Skeletal muscle cell (primary cell): ENCODE measurements around the gene KCNE1.
"Not testable (repeated sequence)": the region's sequence is repeated elsewhere in the genome, so short reads cannot be mapped to it uniquely, and the experiment has no call there.

ENCODE experiments used
- DNase-seq: peaks from one replicate; pipeline ENCODE4 v3.0.0-alpha.2; 2010; ENCODE audit warnings: low read depth
- H3K4me3 ChIP-seq: 2 replicates; pipeline ENCODE4 v1.5.1; 2011; ENCODE audit warnings: low read depth, mild to moderate bottlenecking, control low read depth, low read length, moderate library complexity

Gene KCNE1

DNA sequence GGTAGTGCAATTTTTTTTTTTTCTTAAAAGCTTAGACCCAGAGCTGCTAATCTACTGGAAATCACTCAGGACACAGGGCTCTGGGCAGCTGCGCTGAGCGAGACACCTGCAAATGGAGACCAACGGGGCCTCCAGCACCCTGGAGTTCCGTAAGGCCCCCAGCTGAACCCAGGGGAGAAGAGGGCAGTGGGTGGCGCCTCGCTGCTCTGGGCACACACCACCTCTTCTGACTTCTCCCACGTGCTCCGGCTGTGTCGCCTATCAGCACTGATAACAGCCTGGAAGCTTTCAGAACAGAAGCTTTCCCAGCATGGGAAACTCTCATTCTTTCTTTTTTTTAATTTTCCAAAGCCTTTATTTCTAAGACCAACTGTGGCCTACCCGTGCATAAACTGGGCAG lies 56.4 kb downstream of the KCNE1 start:
- DNase-seq, H3K4me3 ChIP-seq: not testable (repeated sequence)

DNA sequence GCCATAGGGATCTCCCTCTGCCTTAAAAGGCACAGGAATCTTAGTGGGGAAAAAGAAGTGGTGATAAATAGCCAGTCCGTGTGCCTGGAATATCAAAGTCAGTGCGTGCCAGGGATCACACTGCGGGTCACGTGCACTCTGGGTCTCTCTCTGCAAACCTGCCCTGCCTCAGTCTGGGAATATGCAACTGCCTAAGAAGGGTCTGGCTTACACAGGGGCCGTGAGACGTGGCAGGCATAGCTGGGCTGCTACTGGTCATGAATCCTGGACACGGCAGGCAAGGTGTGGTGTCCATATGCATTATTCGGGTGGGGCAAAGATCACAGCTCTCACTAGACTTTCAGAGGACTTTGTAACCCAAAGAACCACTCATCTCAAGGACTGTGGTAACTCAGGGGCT lies 65.0 kb downstream of the KCNE1 start:
- DNase-seq, H3K4me3 ChIP-seq: not testable (repeated sequence)

DNA sequence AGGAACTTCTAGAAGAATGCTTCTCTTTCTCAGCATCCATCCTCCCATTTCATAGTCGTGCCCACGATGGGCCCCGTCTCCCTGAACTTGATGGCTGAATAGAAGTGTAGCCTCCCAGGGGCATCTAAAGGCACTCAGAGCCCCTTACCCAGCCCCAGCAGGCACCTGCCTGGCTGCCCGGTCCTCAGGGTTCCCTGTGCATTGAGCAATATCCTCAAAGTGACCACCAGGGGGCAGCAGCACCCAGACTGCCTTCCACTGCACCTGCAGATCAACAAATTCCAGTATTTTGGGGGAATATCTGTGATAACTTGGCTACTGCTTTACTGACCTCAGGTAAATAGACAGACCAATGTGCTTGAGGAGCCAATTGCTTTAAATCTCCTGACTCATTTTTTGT lies 68.5 kb downstream of the KCNE1 start:
- not testable (repeated sequence) for DNase-seq, H3K4me3 ChIP-seq

DNA sequence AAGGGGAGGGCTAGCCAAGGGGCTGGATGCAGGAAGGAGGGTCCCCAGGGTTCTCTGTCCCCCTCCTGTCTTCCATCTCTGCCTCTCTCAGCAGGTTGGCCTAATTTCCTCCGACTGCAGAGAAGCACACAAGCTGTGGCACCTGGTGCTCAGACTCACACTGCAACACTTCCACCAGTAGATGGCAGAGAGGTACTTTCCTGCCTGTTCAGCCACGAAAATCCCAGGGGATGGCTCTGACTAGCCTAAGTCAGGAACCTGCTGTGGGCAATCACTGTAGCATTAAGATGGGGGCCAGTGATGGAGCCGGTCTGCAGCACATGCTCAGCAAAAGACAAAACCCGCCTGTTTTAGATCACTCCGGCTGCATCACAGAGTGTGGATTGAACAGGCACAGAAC lies 82.3 kb downstream of the KCNE1 start:
- DNase-seq, H3K4me3 ChIP-seq: not testable (repeated sequence)

DNA sequence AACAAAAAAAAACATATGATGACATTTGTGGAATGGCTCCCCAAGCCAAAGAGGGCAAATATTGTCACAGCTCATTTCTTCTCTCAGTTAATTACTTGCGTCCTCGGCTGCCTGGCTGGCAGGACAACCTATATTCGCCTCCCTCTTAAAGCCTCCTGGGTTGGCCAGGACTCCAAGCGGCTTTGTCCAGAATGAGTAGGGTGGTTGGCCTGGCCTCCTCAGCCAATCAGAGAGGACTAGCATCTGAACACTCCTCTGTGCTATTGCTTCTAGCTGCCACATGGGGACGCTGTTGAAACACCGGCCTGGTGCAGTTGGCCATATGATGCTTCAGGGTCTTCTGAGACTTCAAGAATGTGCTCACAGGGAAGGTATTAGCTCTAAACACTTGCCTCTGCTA lies 83.6 kb downstream of the KCNE1 start:
- not testable (repeated sequence) for DNase-seq, H3K4me3 ChIP-seq

DNA sequence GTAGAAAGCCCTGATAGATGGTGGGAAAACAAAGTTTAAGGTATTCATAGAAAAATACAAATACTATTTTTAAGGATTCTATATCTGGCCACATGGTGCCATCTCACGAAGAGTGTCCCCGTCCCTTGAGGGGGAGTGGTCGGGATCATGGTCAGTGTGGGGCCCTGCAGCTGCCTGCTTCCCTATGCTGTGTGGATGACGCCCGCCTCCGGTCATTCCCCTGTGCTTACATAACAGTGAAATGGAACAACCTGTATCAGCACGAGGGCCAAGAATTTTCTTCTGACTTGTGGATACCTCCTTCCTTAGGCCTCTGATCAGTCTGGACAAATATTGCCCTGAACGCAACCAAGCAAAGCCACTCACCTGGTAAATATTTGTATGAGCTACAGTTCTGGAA lies 84.7 kb downstream of the KCNE1 start:
- DNase-seq, H3K4me3 ChIP-seq: not testable (repeated sequence)

DNA sequence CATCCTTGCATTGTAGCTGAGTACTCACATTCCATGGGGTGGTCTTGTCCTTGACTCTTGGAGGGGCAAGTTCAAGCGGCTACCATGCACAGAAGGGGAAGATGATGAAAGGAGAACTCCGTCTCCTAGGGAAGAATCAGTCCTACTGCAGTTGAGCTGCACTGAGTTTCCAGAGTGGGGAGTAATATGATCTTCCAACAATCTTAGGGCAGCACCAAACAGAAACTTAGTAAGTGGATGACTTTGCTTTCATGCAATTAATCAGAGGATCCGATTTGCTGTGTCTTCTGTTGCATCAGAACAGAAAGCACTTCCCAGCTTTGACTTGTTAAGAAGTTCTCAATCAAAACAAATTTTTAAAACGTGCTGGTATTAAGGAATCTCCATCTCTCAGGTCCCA lies 88.2 kb downstream of the KCNE1 start, which contains the start of gene SMIM34:
SMIM34 (minus strand) TSS at position 147 of the 400 bp plus-strand sequence; CDS start at position 35, 112 bp downstream.
- not testable (repeated sequence) for DNase-seq

DNA sequence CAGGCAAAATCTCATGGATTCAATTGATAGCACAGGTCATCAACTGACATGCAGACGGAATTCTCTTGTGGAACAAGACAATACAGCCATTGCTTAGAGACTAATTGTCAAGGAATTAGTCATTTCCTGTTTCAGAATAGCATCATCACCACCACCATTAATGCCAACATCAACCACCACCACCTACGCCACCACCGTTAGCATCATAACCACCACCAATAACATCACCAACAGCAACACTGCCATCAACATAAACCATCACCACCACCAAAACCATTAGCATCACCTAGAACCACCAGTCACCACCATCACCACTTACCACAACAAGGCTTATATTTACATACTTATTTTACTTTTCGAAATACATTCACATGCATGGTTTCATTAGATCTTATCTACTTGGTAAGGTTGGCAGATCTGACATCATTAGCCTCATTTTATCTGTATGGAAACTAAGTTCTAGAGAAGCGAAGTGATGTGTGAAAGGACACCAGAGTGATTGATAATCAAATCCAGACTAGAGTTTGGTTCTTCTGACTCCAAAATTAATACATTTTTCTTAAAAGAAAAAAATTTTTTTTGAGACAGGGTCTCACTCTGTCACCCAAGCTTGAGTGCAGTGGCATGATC lies 94.4 kb downstream of the KCNE1 start:
- DNase-seq, H3K4me3 ChIP-seq: not testable (repeated sequence)

More for the DNA sequence above, 88.2 kb downstream of the KCNE1 start, which contains the start of gene SMIM34:
- not testable (repeated sequence) for H3K4me3 ChIP-seq

DNA sequence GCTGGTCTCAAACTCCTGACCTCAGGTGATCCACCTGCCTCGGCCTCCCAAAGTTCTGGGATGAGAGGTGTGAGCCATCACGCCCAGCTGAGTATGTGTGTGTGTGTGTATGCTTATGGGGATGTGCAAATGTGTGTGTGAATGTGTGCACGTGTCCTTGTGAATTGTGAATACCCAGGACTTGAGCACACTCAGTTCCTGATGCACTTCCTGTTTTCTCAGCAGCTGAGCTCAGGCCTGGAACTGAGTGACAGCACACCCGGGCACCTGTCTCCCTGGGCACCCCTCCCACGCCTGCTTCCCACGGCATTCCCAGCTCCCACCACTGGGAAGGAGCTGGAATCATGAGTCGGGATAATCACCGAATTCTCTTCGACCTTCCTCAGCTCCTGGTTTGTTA lies 104.7 kb downstream of the KCNE1 start:
- not testable (repeated sequence) for DNase-seq, H3K4me3 ChIP-seq

DNA sequence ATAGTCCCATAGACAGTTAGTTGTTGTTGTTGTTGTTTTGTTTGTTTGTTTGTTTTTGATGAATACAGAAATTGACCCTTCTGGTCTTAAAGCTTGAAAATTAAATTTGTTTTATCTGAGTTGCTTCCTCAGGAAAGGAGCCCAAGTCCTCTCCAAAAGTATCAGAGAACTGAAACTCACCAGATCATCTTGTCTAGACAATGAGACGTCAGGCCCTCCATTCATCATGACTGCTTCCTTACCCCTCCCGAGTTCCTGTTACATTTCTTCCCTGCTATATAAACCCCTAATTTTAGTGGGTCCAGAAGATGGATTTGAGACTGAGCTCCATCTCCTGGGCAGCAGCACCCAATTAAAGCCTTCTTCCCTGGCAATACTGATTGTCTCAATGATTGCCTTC lies 105.3 kb downstream of the KCNE1 start:
- H3K4me3 ChIP-seq, DNase-seq: not testable (repeated sequence)

DNA sequence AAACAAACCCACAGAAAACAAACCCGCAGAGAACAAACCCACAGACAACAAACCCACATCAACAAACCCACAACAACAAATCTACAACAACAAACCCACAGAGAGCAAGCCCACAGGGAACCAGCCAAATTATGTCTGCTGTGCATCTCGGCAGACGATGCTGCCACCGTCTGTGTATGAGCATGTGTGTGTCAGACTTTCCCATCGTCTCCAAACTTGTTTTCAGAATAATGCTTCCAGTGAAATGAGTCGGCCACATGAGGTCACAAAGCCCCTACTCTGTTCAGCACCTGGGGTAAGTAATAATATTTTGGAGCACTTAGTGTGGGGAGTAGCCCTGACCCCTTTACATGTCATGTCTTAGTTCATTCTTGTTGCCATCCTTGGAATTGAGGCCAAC lies 105.9 kb downstream of the KCNE1 start:
- not testable (repeated sequence) for H3K4me3 ChIP-seq, DNase-seq

DNA sequence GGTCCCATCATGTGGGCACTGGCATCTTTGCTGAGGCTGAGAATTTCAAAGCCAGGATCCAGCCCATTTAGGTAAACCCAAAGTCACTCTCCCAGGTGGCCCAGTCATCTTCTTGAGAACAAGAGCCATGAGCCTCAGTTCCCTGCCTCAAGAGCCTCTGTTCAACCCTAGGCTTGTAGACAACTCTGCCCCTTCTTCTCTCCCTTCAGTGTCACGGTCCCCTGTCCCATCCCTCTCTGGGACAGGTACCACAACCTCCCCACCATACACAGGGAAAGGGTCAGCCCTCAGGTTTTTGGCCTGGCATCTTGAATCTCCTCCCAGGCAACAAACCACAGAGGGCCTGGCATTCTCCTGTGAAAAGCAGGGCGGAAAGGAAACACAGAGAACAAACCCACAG lies 106.3 kb downstream of the KCNE1 start:
- DNase-seq, H3K4me3 ChIP-seq: not testable (repeated sequence)

DNA sequence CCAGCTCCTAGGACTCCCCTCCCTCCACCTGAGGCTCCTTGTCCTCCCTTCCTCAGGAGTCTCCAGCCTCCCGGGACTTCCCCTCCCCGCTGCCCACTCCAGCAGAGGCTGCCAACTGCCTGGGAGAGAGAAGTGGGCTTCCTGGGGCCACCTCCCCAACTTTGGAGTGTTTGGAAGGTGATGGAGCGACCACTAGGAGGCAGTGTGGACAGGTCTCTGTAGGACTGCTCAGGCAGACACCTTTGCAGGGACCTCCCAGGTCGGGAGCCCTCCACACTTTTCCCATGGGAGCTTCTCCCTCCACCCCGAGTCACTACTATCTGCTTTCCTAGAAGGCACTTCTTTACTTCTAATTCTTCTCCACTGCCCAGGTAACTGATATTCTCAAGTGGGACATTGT lies 107.3 kb downstream of the KCNE1 start:
- not testable (repeated sequence) for H3K4me3 ChIP-seq

DNA sequence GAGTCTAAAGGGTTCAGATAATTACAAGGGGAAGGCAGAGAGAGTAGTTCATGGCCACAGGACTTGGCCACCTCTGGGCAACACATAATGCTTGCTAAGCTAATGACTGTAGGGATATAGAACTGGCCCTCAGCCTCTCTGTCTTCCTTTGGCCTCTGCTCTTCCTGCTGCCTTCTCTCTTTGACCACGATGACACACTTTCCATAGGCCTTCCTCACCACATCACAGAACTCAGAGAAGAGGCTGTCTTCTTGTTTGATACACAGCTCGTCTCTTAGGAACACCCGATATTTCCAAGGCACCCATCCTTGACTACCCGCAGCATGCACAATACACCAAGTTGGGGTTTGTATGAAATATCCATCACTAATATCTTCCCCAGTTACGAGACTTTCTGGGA lies 111.5 kb downstream of the KCNE1 start:
- not testable (repeated sequence) for DNase-seq, H3K4me3 ChIP-seq

More for the DNA sequence above, 107.3 kb downstream of the KCNE1 start:
- not testable (repeated sequence) for DNase-seq
